Measurements from ENCODE around the gene IGSF22.

DNA sequence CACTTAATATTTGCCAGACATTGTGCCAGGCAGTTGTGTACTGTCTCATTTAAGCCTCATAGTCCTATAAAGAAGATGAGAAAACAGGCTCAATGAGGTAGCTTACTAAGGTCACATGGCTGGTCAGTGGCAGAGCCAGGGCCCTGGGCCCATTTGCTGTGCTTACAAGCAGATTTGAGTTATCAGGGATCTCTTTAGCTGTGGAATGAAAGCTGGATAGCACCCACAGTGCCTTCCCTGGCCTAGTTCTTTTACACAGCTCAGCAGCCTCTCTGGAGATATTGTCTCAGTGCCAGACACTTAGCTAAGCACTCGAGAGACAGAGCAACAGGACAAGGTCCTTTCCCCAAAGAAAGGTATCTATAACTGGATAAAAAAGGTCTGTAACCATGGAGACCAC is 21.3 kb downstream of the IGSF22 start:
- TF ChIP-seq CTCF (IDR thresholded peaks at IDR 0.05; ENCODE audit: control extremely low read depth in 1 of 3, insufficient read depth in 1 of 3, low read depth in 1 of 3, low read length in 3 of 3): no peak
- TF ChIP-seq POLR2A (IDR thresholded peaks at IDR 0.05; ENCODE audit: control extremely low read depth in 1 of 2, low read depth in 2 of 2, low read length in 2 of 2): no peak
